Measurements from ENCODE around the gene FUBP1. TPM values are rescaled to one million over a fixed set of nuclear protein-coding genes. Genes with fewer than 3 reads are reported as not detected.
A peak's percentile ranks its signal among the peaks of the same experiment; 100 is the strongest.

Gene FUBP1
- total RNA-seq, 1 experiment from 2014 or later = 183 TPM

GRCh38 chr1:77966291-77966690 lies 12.6 kb downstream of the FUBP1 start:
- H3K9me3 ChIP-seq = no peaks in the 10 kb centered on the region
- no peak for DNase-seq
- no peak overlapping the region for H3K4me3 ChIP-seq
- H3K27me3 ChIP-seq = no peaks in the 10 kb centered on the region
- peaks cover 98% of the 10 kb centered on the region for H3K36me3 ChIP-seq

- DNase-seq = no peak
- Histone ChIP-seq H3K27me3 (no peaks in the 10 kb centered on the region), H3K36me3 (peaks cover 100% of the 10 kb centered on the region)
Measured at GRCh38 chr1:77961392-77961791, 17.5 kb downstream of the FUBP1 start.

GRCh38 chr1:77958850-77959249 lies 20.0 kb downstream of the FUBP1 start:
- Histone ChIP-seq H3K36me3 (peaks cover 100% of the 10 kb centered on the region), H3K9me3 (no peaks in the 10 kb centered on the region)
- DNase-seq = no peak

More at GRCh38 chr1:77961392-77961791, 17.5 kb downstream of the FUBP1 start:
- H3K9me3 ChIP-seq = no peaks in the 10 kb centered on the region
- no peak overlapping the region for H3K4me3 ChIP-seq

GRCh38 chr1:77958391-77958790 lies 20.5 kb downstream of the FUBP1 start:
- DNase-seq = no peak
- no peaks in the 10 kb centered on the region for H3K9me3 ChIP-seq
- no peak overlapping the region for H3K4me3 ChIP-seq
- peaks cover 98% of the 10 kb centered on the region for H3K36me3 ChIP-seq
- no peaks in the 10 kb centered on the region for H3K27me3 ChIP-seq

More at GRCh38 chr1:77958850-77959249, 20.0 kb downstream of the FUBP1 start:
- no peaks in the 10 kb centered on the region for H3K27me3 ChIP-seq
- H3K4me3 ChIP-seq = no peak overlapping the region

GRCh38 chr1:77956464-77956863 lies 22.4 kb downstream of the FUBP1 start:
- DNase-seq = no peak
- Histone ChIP-seq H3K36me3 (peaks cover 96% of the 10 kb centered on the region), H3K27me3 (no peaks in the 10 kb centered on the region)

GRCh38 chr1:77955709-77956108 lies 23.2 kb downstream of the FUBP1 start:
- H3K9me3 ChIP-seq = no peaks in the 10 kb centered on the region
- no peak overlapping the region for H3K4me3 ChIP-seq
- no peaks in the 10 kb centered on the region for H3K27me3 ChIP-seq
- H3K36me3 ChIP-seq = peaks cover 96% of the 10 kb centered on the region
- DNase-seq = no peak

More at GRCh38 chr1:77956464-77956863, 22.4 kb downstream of the FUBP1 start:
- Histone ChIP-seq H3K9me3 (no peaks in the 10 kb centered on the region), H3K4me3 (no peak overlapping the region)

GRCh38 chr1:77954521-77954920 lies 24.4 kb downstream of the FUBP1 start:
- Histone ChIP-seq H3K4me3 (no peak overlapping the region), H3K36me3 (peaks cover 96% of the 10 kb centered on the region), H3K27me3 (no peaks in the 10 kb centered on the region), H3K9me3 (no peaks in the 10 kb centered on the region)
- no peak for DNase-seq

GRCh38 chr1:77953907-77954306 lies 25.0 kb downstream of the FUBP1 start:
- Histone ChIP-seq H3K4me3 (no peak overlapping the region), H3K36me3 (peaks cover 94% of the 10 kb centered on the region), H3K9me3 (no peaks in the 10 kb centered on the region), H3K27me3 (no peaks in the 10 kb centered on the region)
- DNase-seq = no peak

- no peak for DNase-seq
- Histone ChIP-seq H3K4me3 (no peak overlapping the region), H3K36me3 (peaks cover 94% of the 10 kb centered on the region), H3K27me3 (no peaks in the 10 kb centered on the region), H3K9me3 (no peaks in the 10 kb centered on the region)
Measured at GRCh38 chr1:77951328-77951727, 27.5 kb downstream of the FUBP1 start.

- DNase-seq = no peak
- peaks cover 92% of the 10 kb centered on the region for H3K36me3 ChIP-seq
Measured at GRCh38 chr1:77950873-77951272, 28.0 kb downstream of the FUBP1 start.

GRCh38 chr1:77948841-77949424 lies 29.9 kb downstream of the FUBP1 start:
- peaks cover 92% of the 10 kb centered on the region for H3K36me3 ChIP-seq

More at GRCh38 chr1:77950873-77951272, 28.0 kb downstream of the FUBP1 start:
- H3K9me3 ChIP-seq = no peaks in the 10 kb centered on the region
- no peak overlapping the region for H3K4me3 ChIP-seq
- no peaks in the 10 kb centered on the region for H3K27me3 ChIP-seq

GRCh38 chr1:77945345-77945744 lies 33.5 kb downstream of the FUBP1 start:
- H3K36me3 ChIP-seq = peaks cover 90% of the 10 kb centered on the region
- no peak overlapping the region for H3K4me3 ChIP-seq
- no peak for DNase-seq
- H3K27me3 ChIP-seq = no peaks in the 10 kb centered on the region
- H3K9me3 ChIP-seq = no peaks in the 10 kb centered on the region

More at GRCh38 chr1:77948841-77949424, 29.9 kb downstream of the FUBP1 start:
- no peak overlapping the region for H3K4me3 ChIP-seq
- no peaks in the 10 kb centered on the region for H3K27me3 ChIP-seq
- peak; percentile 15 for DNase-seq
- H3K9me3 ChIP-seq = no peaks in the 10 kb centered on the region

- DNase-seq = no peak
- H3K27me3 ChIP-seq = no peaks in the 10 kb centered on the region
- H3K9me3 ChIP-seq = no peaks in the 10 kb centered on the region
- H3K36me3 ChIP-seq = peaks cover 71% of the 10 kb centered on the region
- no peak overlapping the region for H3K4me3 ChIP-seq
Measured at GRCh38 chr1:77942400-77943140, 36.3 kb downstream of the FUBP1 start.

- DNase-seq = no peak
- Histone ChIP-seq H3K27me3 (no peaks in the 10 kb centered on the region), H3K36me3 (peaks cover 64% of the 10 kb centered on the region), H3K9me3 (no peaks in the 10 kb centered on the region), H3K4me3 (no peak overlapping the region)
Measured at GRCh38 chr1:77940921-77941570, 37.8 kb downstream of the FUBP1 start.

GRCh38 chr1:77938651-77939050 lies 40.2 kb downstream of the FUBP1 start:
- no peak for DNase-seq
- H3K4me3 ChIP-seq = no peak overlapping the region
- H3K9me3 ChIP-seq = no peaks in the 10 kb centered on the region
- H3K36me3 ChIP-seq = peaks cover 56% of the 10 kb centered on the region
- H3K27me3 ChIP-seq = no peaks in the 10 kb centered on the region

GRCh38 chr1:77929806-77930205 lies 49.1 kb downstream of the FUBP1 start:
- Histone ChIP-seq H3K4me3 (no peak overlapping the region), H3K27me3 (no peaks in the 10 kb centered on the region), H3K9me3 (no peaks in the 10 kb centered on the region), H3K36me3 (peaks cover 49% of the 10 kb centered on the region)
- no peak for DNase-seq

- Histone ChIP-seq H3K4me3 (no peak overlapping the region), H3K36me3 (peaks cover 41% of the 10 kb centered on the region), H3K9me3 (no peaks in the 10 kb centered on the region), H3K27me3 (no peaks in the 10 kb centered on the region)
- no peak for DNase-seq
Measured at GRCh38 chr1:77927414-77927813, 51.5 kb downstream of the FUBP1 start.

Data from MG63 (cell line).